Measurements from ENCODE around the gene PPP1R3E. TPM values are rescaled to one million over a fixed set of nuclear protein-coding genes. Genes with fewer than 3 reads are reported as not detected.

The PPP1R3E gene
- total and polyA plus RNA-seq, 2 of the 13 experiments (the other 11 are each of a cell fraction or from before 2014, with no cell fraction given) = 16.5 to 26.5 TPM

DNA sequence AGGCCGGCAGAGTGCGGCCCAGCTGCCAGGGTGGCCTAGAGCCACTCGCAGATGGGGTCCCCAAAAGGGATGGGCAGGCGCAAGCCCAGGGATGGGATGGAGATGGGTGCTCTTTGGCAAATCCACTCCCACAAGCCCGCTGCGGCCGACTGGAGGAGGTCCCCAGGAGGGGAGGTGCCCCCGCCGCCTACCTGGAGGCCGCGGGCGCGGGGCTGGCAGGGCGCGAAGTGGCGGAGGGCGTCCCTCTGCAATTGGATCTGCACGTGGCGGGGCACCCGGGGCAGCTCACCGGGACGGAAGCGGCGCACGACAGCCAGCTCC, 730 bp downstream of the PPP1R3E start (continued):
- TF ChIP-seq SALL1 (CRISPR knock-in tag; IDR thresholded peaks at IDR 0.05) (peak; percentile 62), ZFP41 (CRISPR knock-in tag; IDR thresholded peaks at IDR 0.05; ENCODE audit: borderline replicate concordance) (peak; percentile 97), MTA3 (CRISPR knock-in tag; IDR thresholded peaks at IDR 0.05) (0 out of 2 replicates have a peak, but pooled peaks have one; percentile 71), ZNF235 (CRISPR knock-in tag; IDR thresholded peaks at IDR 0.05; ENCODE audit: borderline replicate concordance) (peak; percentile 88; the same call in 1 of the 2 replicates), FOXO1 (CRISPR knock-in tag; IDR thresholded peaks at IDR 0.05) (peak; percentile 49; the same call in 1 of the 2 replicates), NFKB2 (CRISPR knock-in tag; IDR thresholded peaks at IDR 0.05; ENCODE audit: borderline replicate concordance) (peak; percentile 90; the same call in 1 of the 2 replicates), TBX3 (IDR thresholded peaks at IDR 0.05; ENCODE audit: borderline replicate concordance) (peak; percentile 54; the same call in 1 of the 2 replicates), CHCHD3 (CRISPR knock-in tag; IDR thresholded peaks at IDR 0.05) (no peak; the same call in 1 of the 2 replicates), TMF1 (CRISPR knock-in tag; IDR thresholded peaks at IDR 0.05; ENCODE audit: low read depth) (peak; percentile 71; the same call in 1 of the 2 replicates), ZNF430 (CRISPR knock-in tag; IDR thresholded peaks at IDR 0.05) (no peak; the same call in 1 of the 2 replicates), HES4 (CRISPR knock-in tag; IDR thresholded peaks at IDR 0.05; ENCODE audit: borderline replicate concordance) (peak; percentile 99), ZBTB42 (CRISPR knock-in tag; IDR thresholded peaks at IDR 0.05) (0 out of 2 replicates have a peak, but pooled peaks have one; percentile 78), ATAD3A (CRISPR knock-in tag; IDR thresholded peaks at IDR 0.05) (peak; percentile 92), MYC (CRISPR knock-in tag; IDR thresholded peaks at IDR 0.05; ENCODE audit: borderline replicate concordance) (peak; percentile 98), RBM22 (optimal IDR thresholded peaks at IDR 0.05; ENCODE audit: low read length) (no peak), KDM1A (CRISPR knock-in tag; IDR thresholded peaks at IDR 0.05) (peak; percentile 67), ZNF33A (CRISPR knock-in tag; IDR thresholded peaks at IDR 0.05; ENCODE audit: borderline replicate concordance) (no peak), KDM6A (CRISPR knock-in tag; IDR thresholded peaks at IDR 0.05; ENCODE audit: low read depth) (no peak; the same call in 1 of the 2 replicates), ZNF256 (CRISPR knock-in tag; conservative IDR thresholded peaks at IDR 0.05) (peak; percentile 94; the same call in 1 of the 2 replicates), HMGA1 (CRISPR knock-in tag; conservative IDR thresholded peaks at IDR 0.05) (no peak), GFI1 (CRISPR knock-in tag; IDR thresholded peaks at IDR 0.05; ENCODE audit: borderline replicate concordance) (no peak), BHLHE40 (IDR thresholded peaks at IDR 0.05; ENCODE audit: low read length) (no peak; the same call in 1 of the 2 replicates), NFIB (CRISPR knock-in tag; IDR thresholded peaks at IDR 0.05; ENCODE audit: borderline replicate concordance) (peak; percentile 75; the same call in 1 of the 2 replicates)
- TF ChIP-seq, protein P1, sequence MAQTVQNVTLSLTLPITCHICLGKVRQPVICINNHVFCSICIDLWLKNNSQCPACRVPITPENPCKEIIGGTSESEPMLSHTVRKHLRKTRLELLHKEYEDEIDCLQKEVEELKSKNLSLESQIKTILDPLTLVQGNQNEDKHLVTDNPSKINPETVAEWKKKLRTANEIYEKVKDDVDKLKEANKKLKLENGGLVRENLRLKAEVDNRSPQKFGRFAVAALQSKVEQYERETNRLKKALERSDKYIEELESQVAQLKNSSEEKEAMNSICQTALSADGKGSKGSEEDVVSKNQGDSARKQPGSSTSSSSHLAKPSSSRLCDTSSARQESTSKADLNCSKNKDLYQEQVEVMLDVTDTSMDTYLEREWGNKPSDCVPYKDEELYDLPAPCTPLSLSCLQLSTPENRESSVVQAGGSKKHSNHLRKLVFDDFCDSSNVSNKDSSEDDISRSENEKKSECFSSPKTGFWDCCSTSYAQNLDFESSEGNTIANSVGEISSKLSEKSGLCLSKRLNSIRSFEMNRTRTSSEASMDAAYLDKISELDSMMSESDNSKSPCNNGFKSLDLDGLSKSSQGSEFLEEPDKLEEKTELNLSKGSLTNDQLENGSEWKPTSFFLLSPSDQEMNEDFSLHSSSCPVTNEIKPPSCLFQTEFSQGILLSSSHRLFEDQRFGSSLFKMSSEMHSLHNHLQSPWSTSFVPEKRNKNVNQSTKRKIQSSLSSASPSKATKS (CRISPR knock-in tag; IDR thresholded peaks at IDR 0.05) = no peak
- TF ChIP-seq, protein P2, sequence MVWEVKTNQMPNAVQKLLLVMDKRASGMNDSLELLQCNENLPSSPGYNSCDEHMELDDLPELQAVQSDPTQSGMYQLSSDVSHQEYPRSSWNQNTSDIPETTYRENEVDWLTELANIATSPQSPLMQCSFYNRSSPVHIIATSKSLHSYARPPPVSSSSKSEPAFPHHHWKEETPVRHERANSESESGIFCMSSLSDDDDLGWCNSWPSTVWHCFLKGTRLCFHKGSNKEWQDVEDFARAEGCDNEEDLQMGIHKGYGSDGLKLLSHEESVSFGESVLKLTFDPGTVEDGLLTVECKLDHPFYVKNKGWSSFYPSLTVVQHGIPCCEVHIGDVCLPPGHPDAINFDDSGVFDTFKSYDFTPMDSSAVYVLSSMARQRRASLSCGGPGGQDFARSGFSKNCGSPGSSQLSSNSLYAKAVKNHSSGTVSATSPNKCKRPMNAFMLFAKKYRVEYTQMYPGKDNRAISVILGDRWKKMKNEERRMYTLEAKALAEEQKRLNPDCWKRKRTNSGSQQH (CRISPR knock-in tag; IDR thresholded peaks at IDR 0.05; ENCODE audit: low read depth) = no peak; the same call in 1 of the 2 replicates
- TF ChIP-seq, protein P3, sequence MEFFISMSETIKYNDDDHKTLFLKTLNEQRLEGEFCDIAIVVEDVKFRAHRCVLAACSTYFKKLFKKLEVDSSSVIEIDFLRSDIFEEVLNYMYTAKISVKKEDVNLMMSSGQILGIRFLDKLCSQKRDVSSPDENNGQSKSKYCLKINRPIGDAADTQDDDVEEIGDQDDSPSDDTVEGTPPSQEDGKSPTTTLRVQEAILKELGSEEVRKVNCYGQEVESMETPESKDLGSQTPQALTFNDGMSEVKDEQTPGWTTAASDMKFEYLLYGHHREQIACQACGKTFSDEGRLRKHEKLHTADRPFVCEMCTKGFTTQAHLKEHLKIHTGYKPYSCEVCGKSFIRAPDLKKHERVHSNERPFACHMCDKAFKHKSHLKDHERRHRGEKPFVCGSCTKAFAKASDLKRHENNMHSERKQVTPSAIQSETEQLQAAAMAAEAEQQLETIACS (CRISPR knock-in tag; IDR thresholded peaks at IDR 0.05) = no peak; the same call in 1 of the 2 replicates
- TF ChIP-seq, protein P4, sequence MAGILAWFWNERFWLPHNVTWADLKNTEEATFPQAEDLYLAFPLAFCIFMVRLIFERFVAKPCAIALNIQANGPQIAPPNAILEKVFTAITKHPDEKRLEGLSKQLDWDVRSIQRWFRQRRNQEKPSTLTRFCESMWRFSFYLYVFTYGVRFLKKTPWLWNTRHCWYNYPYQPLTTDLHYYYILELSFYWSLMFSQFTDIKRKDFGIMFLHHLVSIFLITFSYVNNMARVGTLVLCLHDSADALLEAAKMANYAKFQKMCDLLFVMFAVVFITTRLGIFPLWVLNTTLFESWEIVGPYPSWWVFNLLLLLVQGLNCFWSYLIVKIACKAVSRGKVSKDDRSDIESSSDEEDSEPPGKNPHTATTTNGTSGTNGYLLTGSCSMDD (CRISPR knock-in tag; IDR thresholded peaks at IDR 0.05) = 0 out of 2 replicates have a peak, but pooled peaks have one; percentile 76
